B cell (primary cell): ENCODE data around the gene PKNOX1. TPM values are rescaled to one million over a fixed set of nuclear protein-coding genes. Genes with fewer than 3 reads are reported as not detected.

Experiments used
- ATAC-seq: fragments of 200-7000 bp; cut with Tn5 transposase; one replicate; pipeline ENCODE4 v1.10.0; 2021; ENCODE audit warnings: low read depth, mild to moderate bottlenecking, moderate number of reproducible peaks, moderate library complexity
- CTCF ChIA-PET: fragments of 350-600 bp; sonication (Branson Sonifier 250); formaldehyde crosslinking; loops from one replicate; lab custom pipeline; 2021; ENCODE audit warnings: antibody characterized with exemption, inconsistent platforms; lab: Charles Lee
- POLR2A ChIA-PET: fragments of 350-600 bp; sonication (Branson Sonifier 250); formaldehyde crosslinking; loops from one replicate; lab custom pipeline; 2021; ENCODE audit warnings: antibody characterized with exemption; lab: Charles Lee
- DNase-seq: peaks from one replicate; pipeline ENCODE4 v3.0.0; 2013
- H2AFZ ChIP-seq: 2 replicates; pipeline ENCODE4 v1.6.1; 2012; ENCODE audit warnings: mild to moderate bottlenecking, low read depth, low read length; ENCODE audit not compliant: insufficient read depth, poor library complexity, severe bottlenecking
- H3K27ac ChIP-seq, 2 donors: 1 replicate in 1 of 2; 2 replicates in 1 of 2; pipeline ENCODE4 v1.5.1; 2012 to 2013; ENCODE audit warnings: low read length in 2 of 2, mild to moderate bottlenecking in 2 of 2, moderate library complexity in 1 of 2
- H3K27me3 ChIP-seq, 4 experiments: fragments of 200-600 bp in 1 of 4; sonication (generic) in 1 of 4; replicated peaks in 1 of 4; 1 replicate in 2 of 4; 2 replicates in 2 of 4; pipeline versions ENCODE4 v1.6.1 to v1.7.0; 2013 to 2016; ENCODE audit warnings: low read length in 3 of 4, mild to moderate bottlenecking in 2 of 4, mixed read lengths in 1 of 4, moderate library complexity in 1 of 4; ENCODE audit not compliant: insufficient read depth in 4 of 4, control insufficient read depth in 3 of 4; ENCODE audit errors: control extremely low read depth in 1 of 4
- H3K36me3 ChIP-seq, 2 experiments: replicated peaks in 1 of 2; 1 replicate in 1 of 2; 2 replicates in 1 of 2; pipeline versions ENCODE4 v1.6.1 to v1.7.1; 2013; ENCODE audit warnings: low read length in 1 of 2; ENCODE audit not compliant: insufficient read depth in 2 of 2, control insufficient read depth in 1 of 2; ENCODE audit errors: control extremely low read depth in 1 of 2, extremely low read depth in 1 of 2
- H3K4me1 ChIP-seq, 2 donors: fragments of 200-600 bp in 1 of 2; sonication (generic) in 1 of 2; 1 replicate in 1 of 2; 2 replicates in 1 of 2; pipeline versions ENCODE4 v1.5.1 to v1.6.1; 2013 to 2017; ENCODE audit warnings: low read length in 2 of 2; ENCODE audit not compliant: control insufficient read depth in 2 of 2, insufficient read depth in 2 of 2
- H3K4me2 ChIP-seq: replicated peaks from 2 replicates; pipeline ENCODE3; 2012; ENCODE audit warnings: mild to moderate bottlenecking, low read depth, low read length; ENCODE audit not compliant: poor library complexity, severe bottlenecking
- H3K4me3 ChIP-seq, 5 experiments: fragments of 200-600 bp in 1 of 5; sonication (generic) in 1 of 5; 1 replicate in 3 of 5; 2 replicates in 2 of 5; pipeline versions ENCODE4 v1.5.1 to v1.7.0; 2011 to 2016; ENCODE audit warnings: low read length in 4 of 5, mild to moderate bottlenecking in 4 of 5, low read depth in 2 of 5, control low read depth in 1 of 5, moderate library complexity in 1 of 5; ENCODE audit not compliant: insufficient read depth in 1 of 5; ENCODE audit errors: control extremely low read depth in 1 of 5, extremely low read depth in 1 of 5
- H3K79me2 ChIP-seq: fragments of 200-600 bp; sonication (generic); one replicate; pipeline ENCODE4 v1.6.0; 2016; ENCODE audit warnings: low read length; ENCODE audit not compliant: control insufficient read depth, insufficient read depth
- H3K9ac ChIP-seq: fragments of 200-600 bp; sonication (generic); 2 replicates; pipeline ENCODE4 v1.6.1; 2017; ENCODE audit warnings: mild to moderate bottlenecking, low read length, moderate library complexity
- H3K9me3 ChIP-seq, 3 donors: one replicate each; pipeline versions ENCODE4 v1.6.1 to v1.7.1; 2013; ENCODE audit warnings: low read length in 2 of 3; ENCODE audit not compliant: control insufficient read depth in 2 of 3, insufficient read depth in 1 of 3; ENCODE audit errors: control extremely low read depth in 1 of 3
- H4K20me1 ChIP-seq: 2 replicates; pipeline ENCODE4 v1.6.0; 2012; ENCODE audit warnings: mild to moderate bottlenecking, low read length; ENCODE audit not compliant: insufficient read depth, control insufficient read depth, poor library complexity, severe bottlenecking
- H3K27ac Mint-ChIP-seq: one replicate; pipeline ENCODE4 v1.8.0; 2021; ENCODE audit warnings: mixed read lengths
- H3K27me3 Mint-ChIP-seq: one replicate; pipeline ENCODE4 v1.8.0; 2021; ENCODE audit warnings: mixed read lengths
- H3K4me1 Mint-ChIP-seq: one replicate; pipeline ENCODE4 v1.8.0; 2021; ENCODE audit warnings: mixed read lengths
- H3K4me3 Mint-ChIP-seq: one replicate; pipeline ENCODE4 v1.8.0; 2021; ENCODE audit warnings: mixed read lengths
- H3K9me3 Mint-ChIP-seq: one replicate; pipeline ENCODE4 v1.8.0; 2022; ENCODE audit warnings: mixed read lengths; ENCODE audit not compliant: insufficient read depth
- EZH2 ChIP-seq: IDR thresholded peaks from 2 replicates; pipeline ENCODE4 v1.6.1; 2012; ENCODE audit warnings: borderline replicate concordance, low read depth, mild to moderate bottlenecking, moderate library complexity, low read length; ENCODE audit not compliant: insufficient read depth, poor library complexity, severe bottlenecking
- WGBS: methylation state at CpG from one replicate; pipeline ENCODE4 v1.1.5; 2013; ENCODE audit warnings: missing lambda C conversion rate; ENCODE audit not compliant: insufficient coverage; 5-methylcytosine and 5-hydroxymethylcytosine counted together
- intact Hi-C: fragments of 100-400 bp; cut with micrococcal nuclease; formaldehyde crosslinking; loops from one replicate; pipeline ENCODE4 v1.10.0; 2022
- polyA minus RNA-seq: library from RNA; depleted of rRNA, polyadenylated mRNA; stranded (reverse); fragments of >200 nt; gene quantifications from 2 replicates; pipeline ENCODE4 v1.2.3, GENCODE V29; 2012
- polyA plus RNA-seq: library from polyadenylated mRNA; depleted of rRNA; stranded (reverse); fragments of >200 nt; gene quantifications from 2 replicates; pipeline ENCODE4 v1.2.3, GENCODE V29; 2012
- total RNA-seq, 2 donors: library from RNA; stranded (reverse); fragments of 120-200 nt in 1 of 2; gene quantifications; 1 replicate in 1 of 2; 2 replicates in 1 of 2; pipeline versions ENCODE4 v1.2.3 to v1.2.4, GENCODE V29; 2013 to 2022
- TF ChIP-seq, protein P1 (sequence below): fragments of 200-600 bp; IDR thresholded peaks from one replicate; pipeline ENCODE4 v1.8.0; 2022; ENCODE audit warnings: antibody characterized with exemption, mild to moderate bottlenecking

PKNOX1 gene, protein sequence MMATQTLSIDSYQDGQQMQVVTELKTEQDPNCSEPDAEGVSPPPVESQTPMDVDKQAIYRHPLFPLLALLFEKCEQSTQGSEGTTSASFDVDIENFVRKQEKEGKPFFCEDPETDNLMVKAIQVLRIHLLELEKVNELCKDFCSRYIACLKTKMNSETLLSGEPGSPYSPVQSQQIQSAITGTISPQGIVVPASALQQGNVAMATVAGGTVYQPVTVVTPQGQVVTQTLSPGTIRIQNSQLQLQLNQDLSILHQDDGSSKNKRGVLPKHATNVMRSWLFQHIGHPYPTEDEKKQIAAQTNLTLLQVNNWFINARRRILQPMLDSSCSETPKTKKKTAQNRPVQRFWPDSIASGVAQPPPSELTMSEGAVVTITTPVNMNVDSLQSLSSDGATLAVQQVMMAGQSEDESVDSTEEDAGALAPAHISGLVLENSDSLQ
- total RNA-seq (25.3 and 29.5 TPM in 2 replicates), polyA plus RNA-seq (7.6 and 8.6 TPM in 2 replicates), polyA minus RNA-seq (9.7 and 39.3 TPM in 2 replicates)
- 10.7 TPM for total RNA-seq (2013)

DNA sequence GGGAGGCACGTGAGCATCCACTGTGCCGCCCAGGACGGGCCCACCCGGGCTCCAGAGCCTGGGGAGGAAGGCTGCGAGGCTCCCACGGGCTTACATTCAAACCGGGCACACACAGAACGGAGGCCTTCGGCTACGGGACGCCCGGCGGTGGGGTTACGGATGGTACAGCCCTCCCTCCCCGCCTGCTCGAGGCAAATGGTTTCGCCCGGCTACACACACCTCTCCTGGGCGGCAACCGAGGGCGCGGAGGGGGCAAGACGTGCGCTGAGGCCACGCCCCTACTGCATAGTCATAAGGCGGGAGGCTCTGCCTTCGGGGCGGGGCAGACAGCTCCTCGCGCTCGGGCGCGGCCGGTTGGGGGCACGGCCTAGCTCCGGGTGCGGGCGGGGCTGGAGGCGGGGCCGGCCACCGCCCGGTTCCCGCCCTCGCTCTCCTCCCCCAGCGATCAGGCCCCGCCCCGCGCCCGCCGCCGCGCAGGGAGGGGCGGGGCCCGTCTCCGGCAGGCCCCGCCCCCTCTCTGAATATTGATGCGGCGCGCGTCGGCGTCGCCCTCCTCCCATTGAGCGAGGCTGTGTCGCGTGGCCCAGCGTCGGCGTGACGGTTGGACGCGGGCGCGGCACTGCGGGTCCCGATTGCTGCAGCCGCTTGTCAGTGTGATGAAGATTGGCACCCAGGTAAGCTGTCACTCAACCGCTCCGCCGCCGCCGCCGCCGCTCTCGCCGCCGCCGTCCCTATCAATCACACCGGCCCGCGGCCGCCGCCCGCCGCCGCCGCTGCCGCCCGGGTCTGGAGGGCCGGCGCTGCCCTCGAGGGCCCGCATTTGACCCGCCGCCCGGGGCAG is at the start of gene PKNOX1:
Gene PKNOX1 (plus strand): TSS at position 572 of the 841 bp plus-strand sequence. CDS start 29,820 bp downstream, outside the sequence.
- Histone ChIP-seq H3K9ac (peak within 1 kb of the TSS; percentile 89), H3K9me3 (no peaks in the 10 kb centered on the region), H3K36me3 (no peaks in the 10 kb centered on the region), H4K20me1 (no peaks in the 10 kb centered on the region), H3K4me3 (peak within 1 kb of the TSS; percentile 39 to 84 (median 69)), H3K27me3 (no peaks in the 10 kb centered on the region), H3K79me2 (peaks cover 14% of the 10 kb centered on the region), H3K4me1 (peaks cover 14 to 18% of the 10 kb centered on the region in 2 donors), H2AFZ (peak within 1 kb of the TSS; percentile 100), H3K4me2 (peak within 1 kb of the TSS; percentile 98), H3K27ac (peak within 1 kb of the TSS; percentile 76 to 87)
- ChIA-PET POLR2A (interaction anchor here (0.6 kb wide), 2 partner anchors 18 to 78 kb away, joined by 3 to 4 read pairs; no protein-coding TSS in a partner anchor), CTCF (no interaction called here)
- H3K27me3 Mint-ChIP-seq = no peaks in the 10 kb centered on the region
- peaks cover 19% of the 10 kb centered on the region for H3K4me1 Mint-ChIP-seq
- H3K4me3 Mint-ChIP-seq = peak within 1 kb of the TSS; percentile 92
- intact Hi-C loops = loop anchor here (5.0 to 10.0 kb wide), 2 partner anchors 1038 to 1841 kb away; partner anchors contain the start of genes SUMO3 and TRAPPC10
- peak within 1 kb of the TSS; percentile 98 for H3K27ac Mint-ChIP-seq
- H3K9me3 Mint-ChIP-seq = no peaks in the 10 kb centered on the region
- under 1% methylated on average over 106 of the region's 106 CpGs for WGBS
- ATAC-seq (peak; percentile 84), DNase-seq (peak; percentile 100)
- TF ChIP-seq, protein P1, sequence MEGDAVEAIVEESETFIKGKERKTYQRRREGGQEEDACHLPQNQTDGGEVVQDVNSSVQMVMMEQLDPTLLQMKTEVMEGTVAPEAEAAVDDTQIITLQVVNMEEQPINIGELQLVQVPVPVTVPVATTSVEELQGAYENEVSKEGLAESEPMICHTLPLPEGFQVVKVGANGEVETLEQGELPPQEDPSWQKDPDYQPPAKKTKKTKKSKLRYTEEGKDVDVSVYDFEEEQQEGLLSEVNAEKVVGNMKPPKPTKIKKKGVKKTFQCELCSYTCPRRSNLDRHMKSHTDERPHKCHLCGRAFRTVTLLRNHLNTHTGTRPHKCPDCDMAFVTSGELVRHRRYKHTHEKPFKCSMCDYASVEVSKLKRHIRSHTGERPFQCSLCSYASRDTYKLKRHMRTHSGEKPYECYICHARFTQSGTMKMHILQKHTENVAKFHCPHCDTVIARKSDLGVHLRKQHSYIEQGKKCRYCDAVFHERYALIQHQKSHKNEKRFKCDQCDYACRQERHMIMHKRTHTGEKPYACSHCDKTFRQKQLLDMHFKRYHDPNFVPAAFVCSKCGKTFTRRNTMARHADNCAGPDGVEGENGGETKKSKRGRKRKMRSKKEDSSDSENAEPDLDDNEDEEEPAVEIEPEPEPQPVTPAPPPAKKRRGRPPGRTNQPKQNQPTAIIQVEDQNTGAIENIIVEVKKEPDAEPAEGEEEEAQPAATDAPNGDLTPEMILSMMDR = no peak
- TF ChIP-seq EZH2 = no peak
